Panc1 (cell line): ENCODE measurements around the gene TRIM74.
"Not testable (repeated sequence)": the region's sequence is repeated elsewhere in the genome, so short reads cannot be mapped to it uniquely, and the experiment has no call there.

Source experiments
- POLR2AphosphoS5 ChIP-seq: IDR thresholded peaks from 2 replicates; pipeline ENCODE4 v1.6.1; 2012; ENCODE audit warnings: mild to moderate bottlenecking, low read depth, low read length, moderate library complexity
- SIN3A ChIP-seq: IDR thresholded peaks from 2 replicates; pipeline ENCODE4 v1.6.1; 2012; ENCODE audit warnings: low read depth, mild to moderate bottlenecking, low read length, moderate library complexity, borderline replicate concordance; ENCODE audit not compliant: insufficient read depth
- TCF7L2 ChIP-seq: IDR thresholded peaks from 2 replicates; pipeline ENCODE4 v1.6.1; 2011; ENCODE audit warnings: mild to moderate bottlenecking, low read depth, low read length, inconsistent platforms
- TF ChIP-seq, protein P1 (sequence below): fragments of 450-650 bp; IDR thresholded peaks from 2 replicates; pipeline ENCODE4 v1.5.1; 2017; ENCODE audit warnings: mild to moderate bottlenecking
- TF ChIP-seq, protein P2 (sequence below), 2 experiments: IDR thresholded peaks; 2 replicates each; pipeline ENCODE4 v1.6.1; 2011 to 2012; ENCODE audit warnings: low read depth in 2 of 2, control low read depth in 1 of 2, low read length in 1 of 2, mild to moderate bottlenecking in 1 of 2, moderate library complexity in 1 of 2; ENCODE audit not compliant: insufficient read depth in 1 of 2

DNA sequence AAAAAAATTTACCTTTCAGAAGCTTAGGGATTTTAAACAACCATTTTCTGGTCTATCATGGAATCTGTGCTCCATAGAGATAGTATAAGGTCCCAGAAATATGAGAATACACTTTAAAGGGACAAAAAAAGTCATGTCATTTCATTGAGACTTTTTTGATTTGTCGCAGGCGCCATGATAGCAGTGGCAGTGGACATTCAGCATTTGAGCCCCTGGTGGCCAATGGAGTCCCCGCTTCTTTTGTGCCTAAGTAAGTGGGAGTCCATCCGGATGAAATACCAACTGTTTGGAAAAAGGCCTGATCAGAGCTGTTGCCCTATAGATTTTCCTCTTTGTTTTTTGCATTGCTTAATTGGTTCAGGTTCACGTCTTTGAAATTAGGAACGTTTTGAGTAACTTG, 41.0 kb downstream of the TRIM74 start:
- TF ChIP-seq, protein P1, sequence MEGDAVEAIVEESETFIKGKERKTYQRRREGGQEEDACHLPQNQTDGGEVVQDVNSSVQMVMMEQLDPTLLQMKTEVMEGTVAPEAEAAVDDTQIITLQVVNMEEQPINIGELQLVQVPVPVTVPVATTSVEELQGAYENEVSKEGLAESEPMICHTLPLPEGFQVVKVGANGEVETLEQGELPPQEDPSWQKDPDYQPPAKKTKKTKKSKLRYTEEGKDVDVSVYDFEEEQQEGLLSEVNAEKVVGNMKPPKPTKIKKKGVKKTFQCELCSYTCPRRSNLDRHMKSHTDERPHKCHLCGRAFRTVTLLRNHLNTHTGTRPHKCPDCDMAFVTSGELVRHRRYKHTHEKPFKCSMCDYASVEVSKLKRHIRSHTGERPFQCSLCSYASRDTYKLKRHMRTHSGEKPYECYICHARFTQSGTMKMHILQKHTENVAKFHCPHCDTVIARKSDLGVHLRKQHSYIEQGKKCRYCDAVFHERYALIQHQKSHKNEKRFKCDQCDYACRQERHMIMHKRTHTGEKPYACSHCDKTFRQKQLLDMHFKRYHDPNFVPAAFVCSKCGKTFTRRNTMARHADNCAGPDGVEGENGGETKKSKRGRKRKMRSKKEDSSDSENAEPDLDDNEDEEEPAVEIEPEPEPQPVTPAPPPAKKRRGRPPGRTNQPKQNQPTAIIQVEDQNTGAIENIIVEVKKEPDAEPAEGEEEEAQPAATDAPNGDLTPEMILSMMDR: not testable (repeated sequence)
- TF ChIP-seq, protein P2, sequence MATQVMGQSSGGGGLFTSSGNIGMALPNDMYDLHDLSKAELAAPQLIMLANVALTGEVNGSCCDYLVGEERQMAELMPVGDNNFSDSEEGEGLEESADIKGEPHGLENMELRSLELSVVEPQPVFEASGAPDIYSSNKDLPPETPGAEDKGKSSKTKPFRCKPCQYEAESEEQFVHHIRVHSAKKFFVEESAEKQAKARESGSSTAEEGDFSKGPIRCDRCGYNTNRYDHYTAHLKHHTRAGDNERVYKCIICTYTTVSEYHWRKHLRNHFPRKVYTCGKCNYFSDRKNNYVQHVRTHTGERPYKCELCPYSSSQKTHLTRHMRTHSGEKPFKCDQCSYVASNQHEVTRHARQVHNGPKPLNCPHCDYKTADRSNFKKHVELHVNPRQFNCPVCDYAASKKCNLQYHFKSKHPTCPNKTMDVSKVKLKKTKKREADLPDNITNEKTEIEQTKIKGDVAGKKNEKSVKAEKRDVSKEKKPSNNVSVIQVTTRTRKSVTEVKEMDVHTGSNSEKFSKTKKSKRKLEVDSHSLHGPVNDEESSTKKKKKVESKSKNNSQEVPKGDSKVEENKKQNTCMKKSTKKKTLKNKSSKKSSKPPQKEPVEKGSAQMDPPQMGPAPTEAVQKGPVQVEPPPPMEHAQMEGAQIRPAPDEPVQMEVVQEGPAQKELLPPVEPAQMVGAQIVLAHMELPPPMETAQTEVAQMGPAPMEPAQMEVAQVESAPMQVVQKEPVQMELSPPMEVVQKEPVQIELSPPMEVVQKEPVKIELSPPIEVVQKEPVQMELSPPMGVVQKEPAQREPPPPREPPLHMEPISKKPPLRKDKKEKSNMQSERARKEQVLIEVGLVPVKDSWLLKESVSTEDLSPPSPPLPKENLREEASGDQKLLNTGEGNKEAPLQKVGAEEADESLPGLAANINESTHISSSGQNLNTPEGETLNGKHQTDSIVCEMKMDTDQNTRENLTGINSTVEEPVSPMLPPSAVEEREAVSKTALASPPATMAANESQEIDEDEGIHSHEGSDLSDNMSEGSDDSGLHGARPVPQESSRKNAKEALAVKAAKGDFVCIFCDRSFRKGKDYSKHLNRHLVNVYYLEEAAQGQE (IDR thresholded peaks at IDR 0.05; ENCODE audit: insufficient read depth in 1 of 2, low read depth in 2 of 2, low read length in 1 of 2): not testable (repeated sequence)
- not testable (repeated sequence) for TF ChIP-seq POLR2AphosphoS5, TCF7L2, SIN3A
